ENCODE data around the gene UBN2.
"Not testable (repeated sequence)": the region's sequence is repeated elsewhere in the genome, so short reads cannot be mapped to it uniquely, and the experiment has no call there.

The UBN2 gene

GRCh38 chr7:139230774-139231512, at the start of gene UBN2:
Gene UBN2 (plus strand): TSS chr7:139231237. CDS start chr7:139231485, 248 bp downstream.
- peak; percentile 79 for DNase-seq (ENCODE audit: low read depth)

- DNase-seq (ENCODE audit: low read depth): no peak
Observed at GRCh38 chr7:139181404-139181803, 49.6 kb upstream of the UBN2 start.

GRCh38 chr7:139182363-139182762, 48.7 kb upstream of the UBN2 start:
- DNase-seq (ENCODE audit: low read depth): no peak

DNA sequence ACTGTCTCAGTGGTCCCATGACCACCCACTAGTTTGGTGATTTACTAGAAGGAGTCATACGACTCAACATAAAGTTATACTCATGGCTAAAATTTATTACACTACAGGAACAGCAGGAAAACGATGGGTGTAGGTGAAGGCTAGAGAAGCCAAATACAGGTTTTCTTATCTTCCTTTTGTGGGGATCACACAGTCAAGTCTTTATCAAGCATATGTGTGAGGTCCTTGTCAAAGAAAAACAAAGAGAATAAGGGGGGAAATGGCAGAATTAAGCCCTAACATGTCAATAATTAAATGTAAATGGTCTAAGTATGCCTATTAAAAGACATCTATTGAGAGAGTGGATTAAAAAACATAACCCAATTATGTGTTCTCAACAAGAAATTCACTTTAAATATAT, 47.8 kb upstream of the UBN2 start:
- DNase-seq (ENCODE audit: low read depth): no peak

- DNase-seq (ENCODE audit: low read depth): no peak
Observed at GRCh38 chr7:139183878-139184338, 47.1 kb upstream of the UBN2 start.

DNA sequence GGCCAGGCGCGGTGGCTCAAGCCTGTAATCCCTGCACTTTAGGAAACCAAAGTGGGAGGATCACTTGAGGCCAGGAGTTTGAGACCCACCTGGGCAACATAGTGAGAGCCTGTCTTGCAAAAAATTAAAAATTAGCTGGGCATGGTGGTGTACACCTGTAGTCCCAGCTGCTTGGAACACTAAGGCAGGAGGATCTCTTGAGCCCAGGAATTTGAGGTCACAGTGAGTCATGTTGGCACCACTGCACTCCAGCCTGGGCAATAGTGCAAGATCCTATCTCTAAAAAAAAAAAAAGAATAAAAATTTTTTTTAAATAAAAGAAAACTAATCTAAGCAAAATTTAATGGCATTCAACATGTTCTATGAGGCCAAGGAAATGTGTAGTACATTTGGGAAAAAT, 44.9 kb upstream of the UBN2 start:
- no peak for DNase-seq (ENCODE audit: low read depth)

DNA sequence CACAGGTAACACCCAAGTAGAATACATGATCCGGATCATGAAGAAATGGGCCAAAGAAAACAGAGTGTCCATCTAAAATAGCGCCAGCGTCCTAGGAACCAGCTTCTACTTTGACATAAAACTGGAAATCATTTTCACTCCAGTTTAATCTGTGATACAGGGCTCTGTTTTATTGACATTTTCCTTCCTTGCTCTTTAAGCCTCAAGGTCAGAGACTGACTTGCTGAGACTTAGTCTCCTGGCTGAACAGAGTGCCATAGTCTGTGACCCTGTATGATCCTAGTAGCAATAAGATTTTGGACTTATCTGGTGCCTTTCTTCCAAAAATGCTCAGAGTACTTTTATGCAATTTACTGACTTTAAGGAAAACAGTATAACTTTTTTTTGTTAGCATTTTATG, 41.7 kb upstream of the UBN2 start:
- no peak for DNase-seq (ENCODE audit: low read depth)

GRCh38 chr7:139192014-139192706, 38.9 kb upstream of the UBN2 start:
- no peak for DNase-seq (ENCODE audit: low read depth)

GRCh38 chr7:139200382-139200781, 30.7 kb upstream of the UBN2 start:
- DNase-seq (ENCODE audit: low read depth): no peak

DNA sequence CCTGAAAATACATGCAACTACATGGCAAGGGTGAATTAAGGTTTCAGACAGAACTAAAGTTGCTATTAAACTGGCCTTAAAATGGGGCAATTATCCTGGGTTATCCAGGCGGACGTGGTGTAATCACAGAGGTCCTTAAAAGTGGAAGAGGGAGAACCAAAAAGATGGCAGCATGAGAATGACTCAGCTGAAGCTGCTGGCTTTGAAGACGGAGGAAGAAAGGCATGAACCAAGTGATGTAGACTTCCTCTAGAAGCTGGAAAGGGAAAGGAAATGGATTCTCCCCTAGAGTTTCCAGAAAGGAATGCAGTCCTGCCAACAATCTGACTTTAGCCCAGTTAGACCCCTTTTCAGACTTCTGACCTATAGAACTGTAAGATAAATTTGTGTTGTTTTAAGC, 27.0 kb upstream of the UBN2 start:
- no peak for DNase-seq (ENCODE audit: low read depth)

- DNase-seq (ENCODE audit: low read depth): no peak
Observed at GRCh38 chr7:139205843-139206242, 25.2 kb upstream of the UBN2 start.

- DNase-seq (ENCODE audit: low read depth): no peak
Observed at GRCh38 chr7:139212133-139212532, 18.9 kb upstream of the UBN2 start.

- not testable (repeated sequence) for DNase-seq (ENCODE audit: low read depth)
Observed at GRCh38 chr7:139213489-139213888, 17.5 kb upstream of the UBN2 start.

GRCh38 chr7:139218173-139218572, 12.9 kb upstream of the UBN2 start:
- no peak for DNase-seq (ENCODE audit: low read depth)

GRCh38 chr7:139224219-139224618, 6.8 kb upstream of the UBN2 start:
- no peak for DNase-seq (ENCODE audit: low read depth)

- DNase-seq (ENCODE audit: low read depth): not testable (repeated sequence)
Observed at GRCh38 chr7:139224836-139225235, 6.2 kb upstream of the UBN2 start.

- not testable (repeated sequence) for DNase-seq (ENCODE audit: low read depth)
Observed at GRCh38 chr7:139225286-139226157, 5.5 kb upstream of the UBN2 start.

GRCh38 chr7:139226158-139226515, 4.9 kb upstream of the UBN2 start:
- DNase-seq (ENCODE audit: low read depth): not testable (repeated sequence)

- DNase-seq (ENCODE audit: low read depth): not testable (repeated sequence)
Observed at GRCh38 chr7:139226988-139227488, 4.0 kb upstream of the UBN2 start.

DNA sequence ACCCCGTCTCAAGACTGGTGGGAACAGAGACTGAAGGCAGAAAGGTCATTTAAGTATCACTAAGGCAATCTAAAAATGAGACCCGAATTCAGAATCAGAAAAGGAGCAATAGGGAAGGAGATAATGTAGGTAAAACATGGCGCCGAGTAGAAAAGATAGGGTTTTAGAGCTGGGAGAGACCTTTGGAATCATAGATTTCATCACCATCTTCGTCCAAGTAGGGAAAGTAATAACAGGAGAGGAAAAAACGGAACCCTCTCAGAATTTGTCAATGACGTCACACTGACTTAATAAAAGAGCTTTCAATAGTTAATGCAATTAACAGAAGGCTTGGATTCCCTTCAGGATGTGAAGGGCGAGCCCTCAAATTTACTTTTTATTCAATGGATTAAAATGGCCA, 1.0 kb upstream of the UBN2 start:
- no peak for DNase-seq (ENCODE audit: low read depth)

DNA sequence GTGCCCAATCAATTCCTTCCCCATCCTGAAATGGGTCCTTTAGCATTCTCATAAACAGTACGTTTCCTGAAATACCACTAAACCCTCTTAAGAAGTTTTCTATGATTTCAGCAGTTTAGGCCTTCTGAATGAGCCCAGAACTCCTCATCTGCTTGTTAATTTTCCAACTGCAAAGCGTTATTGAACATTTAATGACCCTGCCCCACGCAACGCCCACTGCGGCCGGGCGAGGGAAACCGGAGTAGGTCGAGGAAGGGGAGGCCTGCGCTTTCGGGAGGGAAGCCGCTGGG, 608 bp upstream of the UBN2 start:
- DNase-seq (ENCODE audit: low read depth): no peak

GRCh38 chr7:139231513-139232376, 708 bp downstream of the UBN2 start:
- peak; percentile 1 for DNase-seq (ENCODE audit: low read depth)

All from stimulated activated CD8-positive, alpha-beta memory T cell treated with anti-CD3 and anti-CD28 coated beads, Interleukin-15, amount 100 ng/mL, for 1 hour (primary cell).